HG02973 (cell line): ENCODE data around the gene TFEB.
"Not testable (repeated sequence)": the region's sequence is repeated elsewhere in the genome, so short reads cannot be mapped to it uniquely, and the experiment has no call there.

Experiments
- ATAC-seq: cut with Tn5 transposase; IDR thresholded peaks from one replicate; pipeline ENCODE4 v1.9.1; 2021; ENCODE audit warnings: moderate library complexity; ENCODE audit not compliant: unreplicated experiment

The TFEB gene

GRCh38 chr6:41766043-41766664, 30.7 kb upstream of the TFEB start:
- not testable (repeated sequence) for ATAC-seq

- no peak for ATAC-seq
Observed at GRCh38 chr6:41763470-41763869, 28.1 kb upstream of the TFEB start.

GRCh38 chr6:41759905-41760579, 24.6 kb upstream of the TFEB start:
- no peak for ATAC-seq

- ATAC-seq: no peak
Observed at GRCh38 chr6:41759106-41759904, 23.9 kb upstream of the TFEB start.

- ATAC-seq: no peak
Observed at GRCh38 chr6:41758641-41759035, 23.2 kb upstream of the TFEB start.

GRCh38 chr6:41757931-41758640, 22.7 kb upstream of the TFEB start:
- no peak for ATAC-seq

- ATAC-seq: no peak
Observed at GRCh38 chr6:41757271-41757670, 21.9 kb upstream of the TFEB start.

GRCh38 chr6:41756354-41756753, 20.9 kb upstream of the TFEB start:
- ATAC-seq: no peak

GRCh38 chr6:41755895-41756294, 20.5 kb upstream of the TFEB start:
- no peak for ATAC-seq

- no peak for ATAC-seq
Observed at GRCh38 chr6:41750374-41750773, 15.0 kb upstream of the TFEB start.

- no peak for ATAC-seq
Observed at GRCh38 chr6:41748542-41748941, 13.1 kb upstream of the TFEB start.

- ATAC-seq: no peak
Observed at GRCh38 chr6:41748102-41748477, 12.7 kb upstream of the TFEB start.

GRCh38 chr6:41747256-41748101, 12.1 kb upstream of the TFEB start, which contains the start of gene PGC:
Gene PGC (minus strand): TSS chr6:41747397. CDS start chr6:41747334, 63 bp downstream.
- ATAC-seq: no peak

- no peak for ATAC-seq
Observed at GRCh38 chr6:41746107-41746506, 10.7 kb upstream of the TFEB start.

- ATAC-seq: no peak
Observed at GRCh38 chr6:41744236-41744787, 8.9 kb upstream of the TFEB start.

GRCh38 chr6:41743406-41744235, 8.2 kb upstream of the TFEB start:
- no peak for ATAC-seq

- ATAC-seq: no peak
Observed at GRCh38 chr6:41741625-41742490, 6.5 kb upstream of the TFEB start.
